Measurements from ENCODE around the gene EXOC3L4. TPM values are rescaled to one million over a fixed set of nuclear protein-coding genes. Genes with fewer than 3 reads are reported as not detected.

EXOC3L4 gene
- polyA plus RNA-seq, 1 donor (not counting 4 experiments of a cell fraction or from before 2014, with no cell fraction given): not detected

GRCh38 chr14:103149351-103150237 lies 55.1 kb downstream of the EXOC3L4 start:
- no peaks in the 10 kb centered on the region for H3K79me2 ChIP-seq (ENCODE audit: control insufficient read depth, insufficient read depth, low read length)
- no peak overlapping the region for H3K9ac ChIP-seq (ENCODE audit: control insufficient read depth, extremely low read depth, insufficient read depth, low read length)
- H3K9me3 ChIP-seq (ENCODE audit: control insufficient read depth, low read depth, low read length): no peaks in the 10 kb centered on the region
- no peak for DNase-seq (ENCODE audit: low read depth, low spot score)
- H3K4me3 ChIP-seq (ENCODE audit: control insufficient read depth in 2 of 3, extremely low read depth in 1 of 3, insufficient read depth in 2 of 3, low read depth in 1 of 3, low read length in 3 of 3): no peak overlapping the region
- H3K27ac ChIP-seq (ENCODE audit: control insufficient read depth, insufficient read depth, low read length): no peak overlapping the region
- H3K4me2 ChIP-seq (ENCODE audit: control insufficient read depth, extremely low read depth, insufficient read depth, low read depth, low read length): no peak overlapping the region
- dilution Hi-C loops (cut with MboI; ENCODE audit: extremely low pct_ligation_motif_present, low sequenced_read_pairs): no loop called here
- no peak for TF ChIP-seq EZH2 (IDR thresholded peaks at IDR 0.05; ENCODE audit: low read length)
- TF ChIP-seq, protein P1, sequence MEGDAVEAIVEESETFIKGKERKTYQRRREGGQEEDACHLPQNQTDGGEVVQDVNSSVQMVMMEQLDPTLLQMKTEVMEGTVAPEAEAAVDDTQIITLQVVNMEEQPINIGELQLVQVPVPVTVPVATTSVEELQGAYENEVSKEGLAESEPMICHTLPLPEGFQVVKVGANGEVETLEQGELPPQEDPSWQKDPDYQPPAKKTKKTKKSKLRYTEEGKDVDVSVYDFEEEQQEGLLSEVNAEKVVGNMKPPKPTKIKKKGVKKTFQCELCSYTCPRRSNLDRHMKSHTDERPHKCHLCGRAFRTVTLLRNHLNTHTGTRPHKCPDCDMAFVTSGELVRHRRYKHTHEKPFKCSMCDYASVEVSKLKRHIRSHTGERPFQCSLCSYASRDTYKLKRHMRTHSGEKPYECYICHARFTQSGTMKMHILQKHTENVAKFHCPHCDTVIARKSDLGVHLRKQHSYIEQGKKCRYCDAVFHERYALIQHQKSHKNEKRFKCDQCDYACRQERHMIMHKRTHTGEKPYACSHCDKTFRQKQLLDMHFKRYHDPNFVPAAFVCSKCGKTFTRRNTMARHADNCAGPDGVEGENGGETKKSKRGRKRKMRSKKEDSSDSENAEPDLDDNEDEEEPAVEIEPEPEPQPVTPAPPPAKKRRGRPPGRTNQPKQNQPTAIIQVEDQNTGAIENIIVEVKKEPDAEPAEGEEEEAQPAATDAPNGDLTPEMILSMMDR (optimal IDR thresholded peaks at IDR 0.05 in 1 of 3, IDR thresholded peaks at IDR 0.05 in 1 of 3, conservative IDR thresholded peaks at IDR 0.05 in 1 of 3; ENCODE audit: extremely low read depth in 1 of 3, insufficient read depth in 2 of 3, low read length in 3 of 3): no peak
- peaks cover 4% of the 10 kb centered on the region for H3K27me3 ChIP-seq (ENCODE audit: control insufficient read depth, extremely low read depth, insufficient read depth, low read length)
- no peak for FAIRE-seq
- no peak overlapping the region for H2AFZ ChIP-seq (ENCODE audit: control insufficient read depth, low read length)
- no peaks in the 10 kb centered on the region for H3K36me3 ChIP-seq (ENCODE audit: control insufficient read depth in 2 of 2, extremely low read depth in 1 of 2, insufficient read depth in 2 of 2, low read length in 2 of 2)
- H3K9me1 ChIP-seq (ENCODE audit: control insufficient read depth, extremely low read depth, insufficient read depth, low read length): no peaks in the 10 kb centered on the region
- H3K4me1 ChIP-seq (ENCODE audit: control insufficient read depth, extremely low read depth, insufficient read depth, low read length): no peaks in the 10 kb centered on the region
- H4K20me1 ChIP-seq (ENCODE audit: control insufficient read depth, extremely low read depth, insufficient read depth, low read length): no peaks in the 10 kb centered on the region

DNA sequence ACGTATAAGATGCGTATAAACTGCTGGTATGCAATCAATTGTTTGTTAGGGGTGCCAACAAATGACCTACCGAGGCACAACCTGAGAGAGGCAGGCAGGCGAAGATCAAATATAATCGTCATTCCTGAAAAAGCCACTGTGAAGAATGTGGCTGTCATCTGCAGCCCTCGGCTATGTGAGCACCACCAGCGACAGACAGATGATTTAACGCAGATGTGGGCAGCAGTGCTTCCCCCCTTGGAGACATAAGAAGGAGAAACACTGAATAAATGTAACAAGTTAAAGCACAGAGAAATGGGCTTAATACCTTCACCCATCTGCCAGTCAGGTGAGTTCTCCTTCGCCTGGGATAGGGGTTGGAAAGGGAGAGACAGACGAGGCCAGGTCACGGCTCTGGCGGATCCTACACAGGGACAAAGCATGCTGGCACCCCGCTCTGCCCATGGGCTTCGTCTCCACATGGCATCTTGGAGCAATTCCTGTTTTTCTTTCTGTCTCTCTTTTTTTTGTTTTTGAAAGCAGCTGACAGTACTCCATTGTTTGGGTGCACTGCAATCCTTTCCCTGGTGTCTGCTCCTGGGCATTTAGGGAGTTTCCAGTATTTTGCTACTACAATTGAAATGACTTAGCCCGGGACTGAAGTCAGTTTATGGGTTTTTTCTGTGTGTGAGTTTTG lies 56.9 kb downstream of the EXOC3L4 start:
- Histone ChIP-seq H3K4me3 (ENCODE audit: control insufficient read depth in 2 of 3, extremely low read depth in 1 of 3, insufficient read depth in 2 of 3, low read depth in 1 of 3, low read length in 3 of 3) (no peak overlapping the region), H2AFZ (ENCODE audit: control insufficient read depth, low read length) (no peak overlapping the region), H3K9me3 (ENCODE audit: control insufficient read depth, low read depth, low read length) (no peaks in the 10 kb centered on the region), H3K4me2 (ENCODE audit: control insufficient read depth, extremely low read depth, insufficient read depth, low read depth, low read length) (no peak overlapping the region), H3K27ac (ENCODE audit: control insufficient read depth, insufficient read depth, low read length) (no peak overlapping the region), H3K9ac (ENCODE audit: control insufficient read depth, extremely low read depth, insufficient read depth, low read length) (no peak overlapping the region), H3K79me2 (ENCODE audit: control insufficient read depth, insufficient read depth, low read length) (no peaks in the 10 kb centered on the region), H3K9me1 (ENCODE audit: control insufficient read depth, extremely low read depth, insufficient read depth, low read length) (no peaks in the 10 kb centered on the region), H3K36me3 (ENCODE audit: control insufficient read depth in 2 of 2, extremely low read depth in 1 of 2, insufficient read depth in 2 of 2, low read length in 2 of 2) (no peaks in the 10 kb centered on the region), H4K20me1 (ENCODE audit: control insufficient read depth, extremely low read depth, insufficient read depth, low read length) (no peaks in the 10 kb centered on the region), H3K4me1 (ENCODE audit: control insufficient read depth, extremely low read depth, insufficient read depth, low read length) (no peaks in the 10 kb centered on the region), H3K27me3 (ENCODE audit: control insufficient read depth, extremely low read depth, insufficient read depth, low read length) (peaks cover 4% of the 10 kb centered on the region)
- dilution Hi-C loops (cut with MboI; ENCODE audit: extremely low pct_ligation_motif_present, low sequenced_read_pairs): no loop called here
- TF ChIP-seq, protein P1 (optimal IDR thresholded peaks at IDR 0.05 in 1 of 3, IDR thresholded peaks at IDR 0.05 in 1 of 3, conservative IDR thresholded peaks at IDR 0.05 in 1 of 3; ENCODE audit: extremely low read depth in 1 of 3, insufficient read depth in 2 of 3, low read length in 3 of 3): no peak
- TF ChIP-seq EZH2 (IDR thresholded peaks at IDR 0.05; ENCODE audit: low read length): no peak
- DNase-seq (ENCODE audit: low read depth, low spot score) (no peak), FAIRE-seq (no peak)
